Suprapubic skin (tissue), 4 donors: ENCODE measurements around the gene LRRC4C.

Experiments used
- EP300 ChIP-seq: sonication (generic); formaldehyde crosslinking; IDR thresholded peaks from one replicate; pipeline ENCODE4 v1.6.1; 2017; ENCODE audit warnings: antibody characterized with exemption
- POLR2A ChIP-seq, 2 donors: fragments of 450-650 bp; IDR thresholded peaks; one replicate each; pipeline ENCODE4 v1.6.1; 2017; ENCODE audit warnings: antibody characterized with exemption in 2 of 2, mild to moderate bottlenecking in 2 of 2, moderate library complexity in 2 of 2
- POLR2AphosphoS5 ChIP-seq, 3 donors: sonication (generic); formaldehyde crosslinking; IDR thresholded peaks; one replicate each; pipeline ENCODE4 v1.6.1; 2017; ENCODE audit warnings: antibody characterized with exemption in 3 of 3
- TF ChIP-seq, protein P1 (sequence below), 2 donors: fragments of 200-600 bp in 1 of 2; fragments of 450-650 bp in 1 of 2; sonication (generic) in 1 of 2; IDR thresholded peaks; one replicate each; pipeline ENCODE4 v1.5.1; 2016 to 2019; ENCODE audit warnings: antibody characterized with exemption in 2 of 2, mild to moderate bottlenecking in 1 of 2, moderate library complexity in 1 of 2

DNA sequence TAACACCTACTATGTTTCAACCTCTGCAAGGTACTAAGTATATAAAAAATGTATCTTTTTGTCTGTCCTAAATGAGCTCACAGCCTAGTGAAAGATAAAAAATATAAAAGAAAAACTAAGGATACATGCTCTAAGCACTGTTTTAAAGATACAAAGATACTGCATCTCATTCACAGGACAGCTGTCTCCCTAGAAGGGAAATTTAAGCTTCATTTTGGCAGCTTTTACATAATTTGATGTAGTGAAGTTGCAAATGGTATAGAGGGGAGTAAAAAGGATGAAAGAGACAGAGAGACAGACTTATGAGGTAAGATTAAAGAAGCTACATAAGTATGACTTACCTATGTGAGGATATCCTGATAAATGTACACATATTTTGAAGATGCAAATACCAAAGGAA lies 53.6 kb downstream of the LRRC4C start:
- TF ChIP-seq POLR2A (IDR thresholded peaks at IDR 0.05) (no peak), POLR2AphosphoS5 (IDR thresholded peaks at IDR 0.05) (no peak), EP300 (no peak)
- TF ChIP-seq, protein P1, sequence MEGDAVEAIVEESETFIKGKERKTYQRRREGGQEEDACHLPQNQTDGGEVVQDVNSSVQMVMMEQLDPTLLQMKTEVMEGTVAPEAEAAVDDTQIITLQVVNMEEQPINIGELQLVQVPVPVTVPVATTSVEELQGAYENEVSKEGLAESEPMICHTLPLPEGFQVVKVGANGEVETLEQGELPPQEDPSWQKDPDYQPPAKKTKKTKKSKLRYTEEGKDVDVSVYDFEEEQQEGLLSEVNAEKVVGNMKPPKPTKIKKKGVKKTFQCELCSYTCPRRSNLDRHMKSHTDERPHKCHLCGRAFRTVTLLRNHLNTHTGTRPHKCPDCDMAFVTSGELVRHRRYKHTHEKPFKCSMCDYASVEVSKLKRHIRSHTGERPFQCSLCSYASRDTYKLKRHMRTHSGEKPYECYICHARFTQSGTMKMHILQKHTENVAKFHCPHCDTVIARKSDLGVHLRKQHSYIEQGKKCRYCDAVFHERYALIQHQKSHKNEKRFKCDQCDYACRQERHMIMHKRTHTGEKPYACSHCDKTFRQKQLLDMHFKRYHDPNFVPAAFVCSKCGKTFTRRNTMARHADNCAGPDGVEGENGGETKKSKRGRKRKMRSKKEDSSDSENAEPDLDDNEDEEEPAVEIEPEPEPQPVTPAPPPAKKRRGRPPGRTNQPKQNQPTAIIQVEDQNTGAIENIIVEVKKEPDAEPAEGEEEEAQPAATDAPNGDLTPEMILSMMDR (IDR thresholded peaks at IDR 0.05), result no peak
